Common myeloid progenitor, CD34-positive (primary cell): ENCODE measurements around the gene USP48.
"Not testable (repeated sequence)": the region's sequence is repeated elsewhere in the genome, so short reads cannot be mapped to it uniquely, and the experiment has no call there.

Experiments
- CTCF ChIA-PET: fragments of 350-600 bp; sonication (Branson Sonifier 250); formaldehyde crosslinking; loops from one replicate; lab custom pipeline; 2021; ENCODE audit warnings: antibody characterized with exemption; lab: Charles Lee
- POLR2A ChIA-PET: fragments of 350-600 bp; sonication (Branson Sonifier 250); formaldehyde crosslinking; loops from one replicate; lab custom pipeline; 2021; ENCODE audit warnings: antibody characterized with exemption; lab: Charles Lee
- DNase-seq, 3 donors: peaks; one replicate each; pipeline versions ENCODE4 v3.0.0 to v3.0.0-alpha.2; 2013
- H3K27ac ChIP-seq, 2 experiments: 1 replicate in 1 of 2; 2 replicates in 1 of 2; pipeline ENCODE4 v1.7.0; 2013; ENCODE audit warnings: inconsistent platforms in 2 of 2, low read length in 2 of 2, mild to moderate bottlenecking in 2 of 2, low read depth in 1 of 2, moderate library complexity in 1 of 2; ENCODE audit not compliant: severe bottlenecking in 2 of 2, insufficient read depth in 1 of 2, poor library complexity in 1 of 2
- H3K27me3 ChIP-seq, 5 experiments: replicated peaks in 2 of 5; 1 replicate in 3 of 5; 2 replicates in 2 of 5; pipeline versions ENCODE4 v1.6.1 to v1.7.0; 2013; ENCODE audit warnings: low read length in 4 of 5, mild to moderate bottlenecking in 2 of 5, moderate library complexity in 2 of 5, inconsistent platforms in 1 of 5; ENCODE audit not compliant: insufficient read depth in 5 of 5, control insufficient read depth in 4 of 5
- H3K36me3 ChIP-seq, 4 experiments: 1 replicate in 2 of 4; 2 replicates in 2 of 4; pipeline versions ENCODE4 v1.6.1 to v1.7.0; 2013; ENCODE audit warnings: low read length in 3 of 4, control low read depth in 1 of 4, mild to moderate bottlenecking in 1 of 4; ENCODE audit not compliant: control insufficient read depth in 4 of 4, insufficient read depth in 4 of 4
- H3K4me1 ChIP-seq, 4 experiments: 1 replicate in 3 of 4; 2 replicates in 1 of 4; pipeline versions ENCODE4 v1.6.1 to v1.7.1; 2013; ENCODE audit warnings: low read length in 3 of 4, mild to moderate bottlenecking in 3 of 4, control low read depth in 1 of 4, inconsistent platforms in 1 of 4, moderate library complexity in 1 of 4; ENCODE audit not compliant: control insufficient read depth in 4 of 4, insufficient read depth in 4 of 4; ENCODE audit errors: control extremely low read depth in 1 of 4
- H3K4me3 ChIP-seq, 7 experiments: 1 replicate in 4 of 7; 2 replicates in 3 of 7; pipeline versions ENCODE4 v1.5.1 to v1.7.0; 2013; ENCODE audit warnings: mild to moderate bottlenecking in 7 of 7, low read length in 6 of 7, moderate library complexity in 6 of 7, inconsistent platforms in 2 of 7, low read depth in 2 of 7, control low read depth in 1 of 7; ENCODE audit not compliant: insufficient read depth in 4 of 7, control insufficient read depth in 1 of 7; ENCODE audit errors: extremely low read depth in 1 of 7
- H3K9me3 ChIP-seq, 5 experiments: 1 replicate in 4 of 5; 2 replicates in 1 of 5; pipeline versions ENCODE4 v1.6.1 to v1.7.1; 2013; ENCODE audit warnings: low read length in 4 of 5, mild to moderate bottlenecking in 2 of 5, inconsistent platforms in 1 of 5, low read depth in 1 of 5, moderate library complexity in 1 of 5; ENCODE audit not compliant: control insufficient read depth in 4 of 5, insufficient read depth in 2 of 5; ENCODE audit errors: control extremely low read depth in 1 of 5
- WGBS: methylation state at CpG from one replicate; pipeline ENCODE4 v1.1.5; 2013; ENCODE audit not compliant: insufficient coverage; 5-methylcytosine and 5-hydroxymethylcytosine counted together

The USP48 gene

GRCh38 chr1:21828075-21828474 is 45.1 kb upstream of the USP48 start:
- DNase-seq = no peak
- peaks cover 0 to 15% (median 13%) of the 10 kb centered on the region in 4 experiments for H3K4me1 ChIP-seq
- POLR2A ChIA-PET = no interaction called here
- H3K36me3 ChIP-seq = peaks cover 0 to 72% (median 26%) of the 10 kb centered on the region in 4 experiments
- CTCF ChIA-PET = interaction anchor here (1.1 kb wide), 1 partner anchor 37 kb away, joined by 3 read pairs; no protein-coding TSS in a partner anchor
- no peaks in the 10 kb centered on the region for H3K27me3 ChIP-seq
- 97% methylated on average over 13 of the region's 13 CpGs for WGBS
- H3K27ac ChIP-seq = no peak overlapping the region
- H3K9me3 ChIP-seq = peaks cover 0 to 3% (median 0%) of the 10 kb centered on the region in 5 experiments
- no peak overlapping the region for H3K4me3 ChIP-seq

GRCh38 chr1:21827141-21827679 is 44.3 kb upstream of the USP48 start:
- Histone ChIP-seq H3K4me1 (peaks cover 0 to 21% (median 16%) of the 10 kb centered on the region in 4 experiments), H3K36me3 (peaks cover 0 to 71% (median 21%) of the 10 kb centered on the region in 4 experiments), H3K27me3 (no peaks in the 10 kb centered on the region), H3K4me3 (no peak overlapping the region), H3K9me3 (no peaks in the 10 kb centered on the region), H3K27ac (no peak overlapping the region)
- DNase-seq = no peak
- ChIA-PET POLR2A (interaction anchor here (0.5 kb wide), 1 partner anchor 225 kb away, joined by 3 read pairs; the partner anchor contains the start of gene CDC42), CTCF (interaction anchor here (1.5 kb wide), 1 partner anchor 137 kb away, joined by 3 read pairs; no protein-coding TSS in a partner anchor)
- WGBS = 100% methylated on average over 1 of the region's 5 CpGs

GRCh38 chr1:21826694-21827093 is 43.7 kb upstream of the USP48 start:
- DNase-seq, H3K9me3 ChIP-seq, H3K4me3 ChIP-seq, H3K27me3 ChIP-seq, H3K27ac ChIP-seq: not testable (repeated sequence)
- Histone ChIP-seq H3K4me1 (peaks cover 0 to 24% (median 16%) of the 10 kb centered on the region in 4 experiments), H3K36me3 (peaks cover 0 to 70% (median 23%) of the 10 kb centered on the region in 4 experiments)
- 98% methylated on average over 9 of the region's 10 CpGs for WGBS
- CTCF ChIA-PET = interaction anchor here (1.1 to 2.0 kb wide), 3 partner anchors 11 to 137 kb away, joined by 3 to 5 read pairs (median 5); no protein-coding TSS in a partner anchor
- POLR2A ChIA-PET = interaction anchor here (0.5 kb wide), 1 partner anchor 226 kb away, joined by 3 read pairs; the partner anchor contains the start of gene CDC42

GRCh38 chr1:21825393-21825792 is 42.4 kb upstream of the USP48 start:
- 97% methylated on average over 5 of the region's 7 CpGs for WGBS
- ChIA-PET CTCF (interaction anchor here (1.0 to 2.0 kb wide), 5 partner anchors 10 to 199 kb away, joined by 3 to 5 read pairs (median 4); no protein-coding TSS in a partner anchor), POLR2A (no interaction called here)
- Histone ChIP-seq H3K27ac (no peak overlapping the region), H3K27me3 (no peaks in the 10 kb centered on the region), H3K4me3 (no peak overlapping the region), H3K9me3 (no peaks in the 10 kb centered on the region), H3K36me3 (peaks cover 2 to 67% (median 29%) of the 10 kb centered on the region in 4 experiments), H3K4me1 (peaks cover 0 to 24% (median 16%) of the 10 kb centered on the region in 4 experiments)
- no peak for DNase-seq

- no peak overlapping the region for H3K27ac ChIP-seq
- H3K4me1 ChIP-seq = peaks cover 0 to 24% (median 16%) of the 10 kb centered on the region in 4 experiments
- peaks cover 2 to 63% (median 29%) of the 10 kb centered on the region in 4 experiments for H3K36me3 ChIP-seq
- POLR2A ChIA-PET = no interaction called here
- H3K4me3 ChIP-seq = no peak overlapping the region
- no peak for DNase-seq
- no peaks in the 10 kb centered on the region for H3K9me3 ChIP-seq
- CTCF ChIA-PET = interaction anchor here (1.7 to 2.0 kb wide), 2 partner anchors 13 to 140 kb away, joined by 4 to 5 read pairs; no protein-coding TSS in a partner anchor
- no CpG with 5 or more reads among the region's 2 CpGs for WGBS
- no peaks in the 10 kb centered on the region for H3K27me3 ChIP-seq
These were observed 42.0 kb upstream of the USP48 start for GRCh38 chr1:21824926-21825325.

- DNase-seq = no peak
- H3K36me3 ChIP-seq = peaks cover 2 to 55% (median 25%) of the 10 kb centered on the region in 4 experiments
- 76% methylated on average over 16 of the region's 22 CpGs for WGBS
- ChIA-PET CTCF (interaction anchor here (0.7 to 2.0 kb wide), 14 partner anchors 9 to 200 kb away, joined by 3 to 8 read pairs (median 3); no protein-coding TSS in a partner anchor), POLR2A (interaction anchor here (0.9 to 1.2 kb wide), 2 partner anchors 8 to 42 kb away, joined by 3 to 4 read pairs; no protein-coding TSS in a partner anchor)
- H3K27me3 ChIP-seq = no peaks in the 10 kb centered on the region
- no peak overlapping the region for H3K27ac ChIP-seq
- peaks cover 0 to 24% (median 16%) of the 10 kb centered on the region in 4 experiments for H3K4me1 ChIP-seq
- H3K9me3 ChIP-seq = no peaks in the 10 kb centered on the region
- peak overlapping the region in 2 of 7 experiments; percentile 50 to 70 for H3K4me3 ChIP-seq
These were observed 41.2 kb upstream of the USP48 start for GRCh38 chr1:21823980-21824702.
